ENCODE results near the gene SLC39A6.
A peak's percentile ranks its signal among the peaks of the same experiment; 100 is the strongest.
"Not testable (repeated sequence)": the region's sequence is repeated elsewhere in the genome, so short reads cannot be mapped to it uniquely, and the experiment has no call there.

SLC39A6 gene

GRCh38 chr18:36139245-36139644 is 10.1 kb upstream of the SLC39A6 start:
- DNase-seq (ENCODE audit: low spot score): peak; percentile 42

- no peak for DNase-seq (ENCODE audit: low spot score)
Observed at GRCh38 chr18:36135264-36135663, 6.1 kb upstream of the SLC39A6 start.

- DNase-seq (ENCODE audit: low spot score): no peak
Observed at GRCh38 chr18:36132756-36133155, 3.6 kb upstream of the SLC39A6 start.

GRCh38 chr18:36131692-36132483 is 2.7 kb upstream of the SLC39A6 start:
- no peak for DNase-seq (ENCODE audit: low spot score)

- no peak for DNase-seq (ENCODE audit: low spot score)
Observed at GRCh38 chr18:36130883-36131653, 1.9 kb upstream of the SLC39A6 start.

- DNase-seq (ENCODE audit: low spot score): no peak
Observed at GRCh38 chr18:36130039-36130831, 1.1 kb upstream of the SLC39A6 start.

GRCh38 chr18:36128907-36129299 is 237 bp downstream of the SLC39A6 start:
- no peak for DNase-seq (ENCODE audit: low spot score)

GRCh38 chr18:36128530-36128870 is 640 bp downstream of the SLC39A6 start:
- DNase-seq (ENCODE audit: low spot score): peak; percentile 40

GRCh38 chr18:36127836-36128529 is 1.2 kb downstream of the SLC39A6 start:
- no peak for DNase-seq (ENCODE audit: low spot score)

GRCh38 chr18:36126668-36127067 is 2.5 kb downstream of the SLC39A6 start:
- no peak for DNase-seq (ENCODE audit: low spot score)

GRCh38 chr18:36124841-36125240 is 4.3 kb downstream of the SLC39A6 start:
- no peak for DNase-seq (ENCODE audit: low spot score)

GRCh38 chr18:36120297-36120696 is 8.8 kb downstream of the SLC39A6 start:
- DNase-seq (ENCODE audit: low spot score): no peak

GRCh38 chr18:36116771-36117170 is 12.4 kb downstream of the SLC39A6 start:
- DNase-seq (ENCODE audit: low spot score): not testable (repeated sequence)

GRCh38 chr18:36114738-36115137 is 14.4 kb downstream of the SLC39A6 start:
- DNase-seq (ENCODE audit: low spot score): no peak

- no peak for DNase-seq (ENCODE audit: low spot score)
Observed at GRCh38 chr18:36114251-36114650, 14.9 kb downstream of the SLC39A6 start.

- DNase-seq (ENCODE audit: low spot score): no peak
Observed at GRCh38 chr18:36112302-36112701, 16.8 kb downstream of the SLC39A6 start.

- DNase-seq (ENCODE audit: low spot score): no peak
Observed at GRCh38 chr18:36109737-36110136, 19.4 kb downstream of the SLC39A6 start.

GRCh38 chr18:36108601-36109000 is 20.5 kb downstream of the SLC39A6 start:
- no peak for DNase-seq (ENCODE audit: low spot score)

GRCh38 chr18:36108196-36108595 is 20.9 kb downstream of the SLC39A6 start:
- no peak for DNase-seq (ENCODE audit: low spot score)

- DNase-seq (ENCODE audit: low spot score): no peak
Observed at GRCh38 chr18:36107477-36107876, 21.7 kb downstream of the SLC39A6 start.

- no peak for DNase-seq (ENCODE audit: low spot score)
Observed at GRCh38 chr18:36104749-36105148, 24.4 kb downstream of the SLC39A6 start.

- no peak for DNase-seq (ENCODE audit: low spot score)
Observed at GRCh38 chr18:36101943-36102342, 27.2 kb downstream of the SLC39A6 start.

Measured in iPS-NIHi11 (cell line).